ENCODE measurements around the gene FRMD4A. TPM values are rescaled to one million over a fixed set of nuclear protein-coding genes. Genes with fewer than 3 reads are reported as not detected.

The FRMD4A gene
- total RNA-seq, 5 donors from 2014 or later (not counting 1 experiment from before 2014, with no cell fraction given), result 1.3 to 1.8 (median 1.4) TPM

GRCh38 chr10:13946209-13946460 is 384.6 kb downstream of the FRMD4A start:
- CTCF ChIA-PET, result no interaction called here
- H3K27me3 Mint-ChIP-seq, result peaks cover 0 to 16% of the 10 kb centered on the region in 2 donors
- H3K36me3 Mint-ChIP-seq, result no peaks in the 10 kb centered on the region
- no CpG with 5 or more reads among the region's 5 CpGs for WGBS (ENCODE audit: insufficient coverage)
- Histone ChIP-seq H3K4me3 (ENCODE audit: control insufficient read depth in 1 of 2, extremely low read depth in 1 of 2, low read length in 1 of 2) (no peak overlapping the region), H3K27me3 (replicated peaks in 1 of 2; ENCODE audit: control insufficient read depth in 2 of 2, extremely low read depth in 1 of 2, insufficient read depth in 2 of 2, low read length in 1 of 2) (peaks cover 3% of the 10 kb centered on the region in 2 experiments), H3K27ac (ENCODE audit: low read length) (no peak overlapping the region), H3K4me1 (ENCODE audit: control insufficient read depth in 1 of 2, extremely low read depth in 1 of 2, insufficient read depth in 2 of 2, low read length in 2 of 2) (peaks cover 7 to 9% of the 10 kb centered on the region in 2 experiments), H3K9me3 (no peaks in the 10 kb centered on the region), H3K36me3 (ENCODE audit: control insufficient read depth in 2 of 2, extremely low read depth in 1 of 2, insufficient read depth in 1 of 2, low read length in 1 of 2) (no peaks in the 10 kb centered on the region)
- no peak overlapping the region for H3K4me3 Mint-ChIP-seq
- ATAC-seq (replicated peaks in 1 of 4), result no peak
- peaks cover 6 to 21% (median 9%) of the 10 kb centered on the region in 3 donors for H3K4me1 Mint-ChIP-seq
- no peak for DNase-seq
- peaks cover 0 to 4% (median 0%) of the 10 kb centered on the region in 3 donors for H3K9me3 Mint-ChIP-seq
- POLR2A ChIA-PET, result no interaction called here
- H3K27ac Mint-ChIP-seq, result no peak overlapping the region

GRCh38 chr10:13945390-13946208 is 385.1 kb downstream of the FRMD4A start:
- WGBS (ENCODE audit: insufficient coverage), result 85% methylated on average over 3 of the region's 8 CpGs
- no peak for ATAC-seq (replicated peaks in 1 of 4)
- Histone ChIP-seq H3K9me3 (no peaks in the 10 kb centered on the region), H3K27ac (ENCODE audit: low read length) (no peak overlapping the region), H3K4me1 (ENCODE audit: control insufficient read depth in 1 of 2, extremely low read depth in 1 of 2, insufficient read depth in 2 of 2, low read length in 2 of 2) (peaks cover 7 to 9% of the 10 kb centered on the region in 2 experiments), H3K36me3 (ENCODE audit: control insufficient read depth in 2 of 2, extremely low read depth in 1 of 2, insufficient read depth in 1 of 2, low read length in 1 of 2) (no peaks in the 10 kb centered on the region), H3K27me3 (replicated peaks in 1 of 2; ENCODE audit: control insufficient read depth in 2 of 2, extremely low read depth in 1 of 2, insufficient read depth in 2 of 2, low read length in 1 of 2) (peaks cover 3% of the 10 kb centered on the region in 2 experiments), H3K4me3 (ENCODE audit: control insufficient read depth in 1 of 2, extremely low read depth in 1 of 2, low read length in 1 of 2) (no peak overlapping the region)
- peaks cover 6 to 21% (median 9%) of the 10 kb centered on the region in 3 donors for H3K4me1 Mint-ChIP-seq
- no peak for DNase-seq
- ChIA-PET POLR2A (no interaction called here), CTCF (no interaction called here)
- H3K27ac Mint-ChIP-seq, result no peak overlapping the region
- H3K4me3 Mint-ChIP-seq, result no peak overlapping the region
- H3K27me3 Mint-ChIP-seq, result peaks cover 0 to 10% of the 10 kb centered on the region in 2 donors
- H3K36me3 Mint-ChIP-seq, result no peaks in the 10 kb centered on the region
- peaks cover 0 to under 1% (median 0%) of the 10 kb centered on the region in 3 donors for H3K9me3 Mint-ChIP-seq

GRCh38 chr10:13944823-13945222 is 385.9 kb downstream of the FRMD4A start:
- Mint-ChIP-seq H3K36me3 (no peaks in the 10 kb centered on the region), H3K4me3 (no peak overlapping the region), H3K9me3 (no peaks in the 10 kb centered on the region), H3K27ac (no peak overlapping the region), H3K4me1 (peaks cover 6 to 21% (median 9%) of the 10 kb centered on the region in 3 donors), H3K27me3 (peaks cover 0 to 10% of the 10 kb centered on the region in 2 donors)
- H3K9me3 ChIP-seq, result no peaks in the 10 kb centered on the region
- DNase-seq (no peak), ATAC-seq (replicated peaks in 1 of 4) (no peak)
- CTCF ChIA-PET, result no interaction called here
- no peak overlapping the region for H3K27ac ChIP-seq (ENCODE audit: low read length)
- 100% methylated on average over 1 of the region's 5 CpGs for WGBS (ENCODE audit: insufficient coverage)
- no peaks in the 10 kb centered on the region for H3K36me3 ChIP-seq (ENCODE audit: control insufficient read depth in 2 of 2, extremely low read depth in 1 of 2, insufficient read depth in 1 of 2, low read length in 1 of 2)
- POLR2A ChIA-PET, result interaction anchor here in 1 of 2 donors (0.6 kb wide), 1 partner anchor 104 kb away, joined by 3 read pairs; no protein-coding TSS in a partner anchor
- H3K27me3 ChIP-seq (replicated peaks in 1 of 2; ENCODE audit: control insufficient read depth in 2 of 2, extremely low read depth in 1 of 2, insufficient read depth in 2 of 2, low read length in 1 of 2), result peaks cover 3% of the 10 kb centered on the region in 2 experiments
- H3K4me1 ChIP-seq (ENCODE audit: control insufficient read depth in 1 of 2, extremely low read depth in 1 of 2, insufficient read depth in 2 of 2, low read length in 2 of 2), result peaks cover 7 to 9% of the 10 kb centered on the region in 2 experiments
- no peak overlapping the region for H3K4me3 ChIP-seq (ENCODE audit: control insufficient read depth in 1 of 2, extremely low read depth in 1 of 2, low read length in 1 of 2)

GRCh38 chr10:13943735-13944398 is 386.9 kb downstream of the FRMD4A start:
- no peaks in the 10 kb centered on the region for H3K36me3 Mint-ChIP-seq
- ChIA-PET POLR2A (no interaction called here), CTCF (interaction anchor here in 1 of 2 donors (0.6 kb wide), 1 partner anchor 563 kb away, joined by 4 read pairs; no protein-coding TSS in a partner anchor)
- Histone ChIP-seq H3K4me3 (ENCODE audit: control insufficient read depth in 1 of 2, extremely low read depth in 1 of 2, low read length in 1 of 2) (no peak overlapping the region), H3K4me1 (ENCODE audit: control insufficient read depth in 1 of 2, extremely low read depth in 1 of 2, insufficient read depth in 2 of 2, low read length in 2 of 2) (peaks cover 7 to 9% of the 10 kb centered on the region in 2 experiments), H3K27me3 (replicated peaks in 1 of 2; ENCODE audit: control insufficient read depth in 2 of 2, extremely low read depth in 1 of 2, insufficient read depth in 2 of 2, low read length in 1 of 2) (peaks cover 3% of the 10 kb centered on the region in 2 experiments), H3K9me3 (no peaks in the 10 kb centered on the region), H3K27ac (ENCODE audit: low read length) (no peak overlapping the region), H3K36me3 (ENCODE audit: control insufficient read depth in 2 of 2, extremely low read depth in 1 of 2, insufficient read depth in 1 of 2, low read length in 1 of 2) (no peaks in the 10 kb centered on the region)
- H3K9me3 Mint-ChIP-seq, result no peaks in the 10 kb centered on the region
- peaks cover 6 to 21% (median 9%) of the 10 kb centered on the region in 3 donors for H3K4me1 Mint-ChIP-seq
- no peak for DNase-seq
- H3K27ac Mint-ChIP-seq, result no peak overlapping the region
- peaks cover 0 to 10% of the 10 kb centered on the region in 2 donors for H3K27me3 Mint-ChIP-seq
- ATAC-seq (replicated peaks in 1 of 4), result no peak
- no peak overlapping the region for H3K4me3 Mint-ChIP-seq
- WGBS (ENCODE audit: insufficient coverage), result 92% methylated on average over 7 of the region's 8 CpGs

- H3K4me3 ChIP-seq (ENCODE audit: control insufficient read depth in 1 of 2, extremely low read depth in 1 of 2, low read length in 1 of 2), result no peak overlapping the region
- H3K4me1 ChIP-seq (ENCODE audit: control insufficient read depth in 1 of 2, extremely low read depth in 1 of 2, insufficient read depth in 2 of 2, low read length in 2 of 2), result peaks cover 7 to 9% of the 10 kb centered on the region in 2 experiments
- H3K9me3 ChIP-seq, result no peaks in the 10 kb centered on the region
- no peak overlapping the region for H3K27ac Mint-ChIP-seq
- 34% methylated on average over 3 of the region's 5 CpGs for WGBS (ENCODE audit: insufficient coverage)
- DNase-seq, result no peak
- peak overlapping the region in 1 of 3 donors; percentile 34 for H3K4me3 Mint-ChIP-seq
- CTCF ChIA-PET, result interaction anchor here in 1 of 2 donors (0.5 kb wide), 1 partner anchor 53 kb away, joined by 3 read pairs; no protein-coding TSS in a partner anchor
- H3K36me3 Mint-ChIP-seq, result no peaks in the 10 kb centered on the region
- H3K27me3 ChIP-seq (replicated peaks in 1 of 2; ENCODE audit: control insufficient read depth in 2 of 2, extremely low read depth in 1 of 2, insufficient read depth in 2 of 2, low read length in 1 of 2), result peaks cover 3% of the 10 kb centered on the region in 2 experiments
- H3K27me3 Mint-ChIP-seq, result peaks cover under 1 to 6% of the 10 kb centered on the region in 2 donors
- no peak overlapping the region for H3K27ac ChIP-seq (ENCODE audit: low read length)
- peaks cover 6 to 21% (median 9%) of the 10 kb centered on the region in 3 donors for H3K4me1 Mint-ChIP-seq
- no peaks in the 10 kb centered on the region for H3K36me3 ChIP-seq (ENCODE audit: control insufficient read depth in 2 of 2, extremely low read depth in 1 of 2, insufficient read depth in 1 of 2, low read length in 1 of 2)
- no peak for ATAC-seq (replicated peaks in 1 of 4)
- no peaks in the 10 kb centered on the region for H3K9me3 Mint-ChIP-seq
- POLR2A ChIA-PET, result no interaction called here
These were observed 388.7 kb downstream of the FRMD4A start for GRCh38 chr10:13942035-13942434.

- no peaks in the 10 kb centered on the region for H3K9me3 ChIP-seq
- peaks cover 0 to 3% (median 0%) of the 10 kb centered on the region in 3 donors for H3K9me3 Mint-ChIP-seq
- H3K4me1 ChIP-seq (ENCODE audit: control insufficient read depth in 1 of 2, extremely low read depth in 1 of 2, insufficient read depth in 2 of 2, low read length in 2 of 2), result peaks cover 7 to 9% of the 10 kb centered on the region in 2 experiments
- H3K27ac Mint-ChIP-seq, result no peak overlapping the region
- ChIA-PET POLR2A (no interaction called here), CTCF (no interaction called here)
- peaks cover 6 to 21% (median 9%) of the 10 kb centered on the region in 3 donors for H3K4me1 Mint-ChIP-seq
- no peak overlapping the region for H3K27ac ChIP-seq (ENCODE audit: low read length)
- no peak overlapping the region for H3K4me3 Mint-ChIP-seq
- DNase-seq (no peak), ATAC-seq (replicated peaks in 1 of 4) (no peak)
- no peak overlapping the region for H3K4me3 ChIP-seq (ENCODE audit: control insufficient read depth in 1 of 2, extremely low read depth in 1 of 2, low read length in 1 of 2)
- peaks cover 0 to 9% of the 10 kb centered on the region in 2 experiments for H3K27me3 ChIP-seq (replicated peaks in 1 of 2; ENCODE audit: control insufficient read depth in 2 of 2, extremely low read depth in 1 of 2, insufficient read depth in 2 of 2, low read length in 1 of 2)
- H3K36me3 ChIP-seq (ENCODE audit: control insufficient read depth in 2 of 2, extremely low read depth in 1 of 2, insufficient read depth in 1 of 2, low read length in 1 of 2), result no peaks in the 10 kb centered on the region
- H3K27me3 Mint-ChIP-seq, result peaks cover 3 to 5% of the 10 kb centered on the region in 2 donors
- no peaks in the 10 kb centered on the region for H3K36me3 Mint-ChIP-seq
These were observed 391.3 kb downstream of the FRMD4A start for GRCh38 chr10:13939391-13939790.
